Stimulated activated CD4-positive, alpha-beta T cell treated with anti-CD3 and anti-CD28 coated beads, TNF-alpha, amount 100 ng/mL, for 1 hour (primary cell): ENCODE measurements around the gene TXN2.
A peak's percentile ranks its signal among the peaks of the same experiment; 100 is the strongest.
"Not testable (repeated sequence)": the region's sequence is repeated elsewhere in the genome, so short reads cannot be mapped to it uniquely, and the experiment has no call there.

Experiments used
- DNase-seq, 3 donors: peaks; one replicate each; pipeline ENCODE4 v3.0.0-alpha.2; 2020; ENCODE audit warnings: low read depth in 3 of 3, low spot score in 1 of 3

TXN2 gene

DNA sequence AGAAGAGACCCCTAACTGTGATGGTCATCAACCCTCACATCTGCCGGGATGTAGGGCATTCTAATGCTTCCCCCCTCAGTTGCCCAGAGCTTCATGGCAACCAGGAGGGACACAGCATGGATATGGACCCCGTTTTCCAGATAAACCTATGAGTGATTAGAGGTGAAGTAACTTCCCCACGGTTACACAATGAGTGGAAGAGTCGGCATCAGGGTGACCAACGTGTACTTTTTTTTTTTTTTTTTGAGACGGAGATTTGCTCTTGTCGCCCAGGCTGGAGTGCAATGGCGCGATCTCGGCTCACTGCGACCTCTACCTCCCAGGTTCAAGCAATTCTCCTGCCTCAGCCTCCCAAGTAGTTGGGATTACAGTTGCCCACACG is 25.0 kb downstream of the TXN2 start:
- no peak for DNase-seq

DNA sequence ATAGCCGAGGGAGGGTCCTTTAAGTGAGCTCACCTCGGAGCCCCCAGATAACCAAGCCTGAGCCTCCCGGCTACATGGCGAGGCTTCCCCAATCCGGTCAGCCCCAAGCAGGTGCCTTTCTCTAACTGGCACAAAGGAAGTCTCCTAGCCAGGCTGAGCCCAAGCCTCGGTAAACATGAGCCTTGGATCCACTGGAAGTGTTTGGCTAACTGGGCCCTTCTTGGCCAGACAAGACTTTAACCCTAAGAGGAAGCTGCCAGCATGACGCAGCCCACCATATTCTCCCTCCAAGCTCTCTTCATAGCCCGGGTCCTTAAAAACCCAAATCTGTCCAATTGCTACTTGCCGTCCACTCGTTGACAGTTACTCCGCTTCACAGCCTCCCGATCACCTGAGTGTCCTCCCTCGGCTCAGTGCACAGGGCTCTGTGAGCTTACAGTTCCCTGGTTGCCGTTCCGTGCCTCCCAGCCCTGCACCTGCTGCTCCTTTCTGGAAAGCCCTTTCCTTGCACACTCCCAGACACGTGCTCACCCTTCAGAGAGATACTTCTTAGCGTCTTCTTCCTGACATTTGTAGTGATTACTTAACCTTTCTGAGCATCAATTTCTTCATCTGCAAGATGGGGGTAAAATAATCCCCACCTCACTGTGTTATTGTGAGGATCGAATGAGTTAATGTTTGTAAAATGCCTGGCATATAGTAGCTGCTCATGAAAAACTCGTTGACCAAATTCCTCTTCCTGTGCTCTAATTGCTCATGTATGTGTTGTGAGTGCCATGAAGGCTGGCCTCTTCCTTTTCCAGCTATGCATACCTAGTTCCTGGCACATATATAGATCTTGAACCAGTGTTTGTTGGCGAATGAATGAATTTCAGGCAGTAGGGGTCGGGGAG is 25.6 kb downstream of the TXN2 start:
- DNase-seq = no peak

DNA sequence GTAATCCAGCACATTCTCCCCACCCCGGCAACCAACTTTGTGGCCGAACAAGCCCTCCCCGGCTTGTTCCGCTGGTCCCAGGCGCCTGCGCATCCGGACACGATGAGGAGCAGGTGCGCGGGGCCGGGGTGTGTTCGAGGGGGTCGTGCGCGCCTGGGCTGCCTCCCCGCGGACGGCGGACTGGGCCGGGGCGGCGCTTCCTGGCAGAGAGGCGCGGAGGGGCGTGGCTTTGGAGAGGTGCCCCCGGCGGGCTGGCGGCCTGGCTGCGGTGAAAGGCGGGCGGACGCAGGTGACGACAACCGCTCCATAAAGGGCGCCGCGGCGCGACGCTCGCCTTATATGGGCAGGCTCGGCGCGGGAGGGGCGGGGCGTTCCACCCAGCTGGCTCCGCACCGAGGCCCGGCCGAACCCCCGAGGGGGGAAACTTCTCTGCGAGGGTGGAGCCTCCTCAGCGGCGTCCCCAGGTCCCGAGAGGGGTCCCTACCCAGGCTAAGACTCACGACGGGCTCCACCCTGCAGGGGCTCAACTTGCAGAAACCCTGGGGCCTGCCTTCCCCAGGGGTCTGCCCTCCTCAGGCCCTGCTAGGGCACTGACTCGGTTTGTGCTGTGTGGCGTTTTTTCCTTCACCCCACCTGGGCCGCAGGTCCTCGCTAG is 26.4 kb downstream of the TXN2 start:
- DNase-seq = peak; percentile 89 to 95 (median 95)

DNA sequence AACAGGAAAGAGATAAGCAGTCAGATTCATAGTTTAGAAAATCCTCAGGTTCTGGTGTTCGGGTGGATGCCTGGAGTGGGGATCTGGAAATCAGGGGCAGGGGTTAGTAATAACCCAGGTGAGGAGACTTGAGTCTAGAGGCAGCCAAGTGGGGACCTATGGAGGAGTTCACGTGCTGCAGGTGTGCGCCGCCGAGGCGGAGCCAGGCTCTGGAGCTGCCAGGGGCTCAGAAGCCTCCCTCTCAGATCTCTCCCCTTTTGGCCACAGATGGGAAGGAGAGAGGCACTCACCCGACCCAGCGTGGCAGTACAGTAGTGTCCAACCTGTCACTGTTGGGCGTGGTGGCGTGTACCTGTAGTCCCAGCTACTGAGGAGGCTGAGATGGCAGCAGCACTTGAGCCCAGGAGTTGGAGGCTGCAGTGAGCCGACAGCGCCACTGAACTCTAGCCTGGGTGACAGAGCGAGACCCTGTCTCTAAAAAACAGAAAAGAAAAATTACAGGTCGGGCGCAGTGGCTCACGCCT is 27.5 kb downstream of the TXN2 start:
- DNase-seq = no peak

DNA sequence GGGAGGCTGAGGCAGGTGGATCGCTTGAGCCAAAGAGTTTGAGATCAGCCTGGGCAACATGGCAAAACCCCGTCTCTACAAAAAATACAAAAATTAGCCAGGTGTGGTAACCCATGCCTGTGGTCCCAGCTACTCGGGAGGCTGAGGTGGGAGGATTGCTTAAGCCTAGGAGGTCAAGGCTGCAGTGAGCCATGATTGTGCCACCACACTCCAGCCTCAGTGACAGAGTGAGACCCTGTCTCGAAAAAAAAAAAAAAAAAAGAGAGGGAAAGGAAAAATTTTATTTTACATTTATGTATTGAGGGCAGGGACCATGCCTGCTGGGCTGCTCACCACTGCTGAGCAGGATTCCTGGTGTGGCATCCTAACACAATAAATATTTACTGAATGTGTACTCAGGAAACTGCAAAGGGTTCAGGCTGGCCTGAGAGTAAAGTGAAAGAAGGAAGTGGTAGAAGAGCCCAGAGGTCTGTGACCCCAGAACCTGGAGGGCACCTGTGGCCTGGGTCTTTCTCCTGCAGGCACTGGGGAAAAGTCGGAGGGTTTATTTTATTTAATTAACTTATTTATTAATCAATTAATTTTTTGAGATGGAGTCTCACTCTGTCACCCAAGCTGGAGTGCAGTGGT is 28.3 kb downstream of the TXN2 start:
- DNase-seq = not testable (repeated sequence)

DNA sequence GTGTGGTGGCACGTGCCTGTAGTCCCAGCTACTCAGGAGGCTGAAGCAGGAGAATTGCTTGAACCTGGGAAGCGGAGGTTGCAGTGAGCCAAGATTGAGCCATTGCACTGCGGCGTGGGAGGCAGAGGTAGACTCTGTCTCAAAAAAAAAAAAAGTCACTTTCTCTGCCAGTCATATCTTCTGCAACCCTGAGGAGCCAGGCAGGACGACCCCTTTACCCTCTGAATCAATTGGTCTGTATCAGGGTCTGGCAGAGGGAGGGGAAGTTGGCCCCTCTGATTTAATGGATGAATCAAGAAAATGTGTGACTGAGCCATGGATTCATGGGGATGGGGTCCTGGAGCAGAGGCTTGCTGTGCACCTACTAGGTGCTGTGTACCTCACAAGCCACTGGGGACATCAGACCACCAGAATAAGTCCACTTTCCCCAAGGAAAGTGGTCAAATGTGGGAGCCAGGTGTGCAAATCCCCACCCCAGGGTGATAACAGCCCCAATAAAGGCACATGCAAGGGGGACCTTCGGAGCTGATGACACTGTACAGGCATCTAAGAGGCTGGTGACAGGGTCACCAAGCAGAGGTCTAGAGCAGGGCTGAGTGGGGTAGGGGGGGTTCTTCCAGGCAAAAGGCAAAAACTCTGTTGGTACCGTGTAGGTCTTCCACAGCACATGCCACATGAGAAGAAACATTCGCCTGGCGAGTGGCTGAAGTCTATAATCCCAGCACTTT is 29.0 kb downstream of the TXN2 start:
- no peak for DNase-seq

DNA sequence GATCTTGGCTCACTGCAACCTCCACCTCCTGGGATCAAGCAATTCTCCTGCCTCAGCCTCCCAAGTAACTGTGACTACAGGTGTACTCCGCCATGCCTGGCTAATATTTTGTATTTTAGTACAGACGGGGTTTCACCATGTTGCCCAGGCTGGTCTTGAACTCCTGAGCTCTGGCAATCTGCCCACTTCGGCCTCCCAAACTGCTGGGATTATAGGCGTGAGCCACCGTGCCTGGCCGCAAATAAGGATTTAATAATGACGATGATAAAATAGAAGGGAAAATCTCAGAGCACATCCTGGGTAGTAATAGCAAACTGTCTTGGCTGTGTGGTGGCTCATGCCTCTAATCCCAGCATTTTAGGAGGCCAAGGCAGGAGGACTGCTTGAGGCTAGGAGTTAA is 30.5 kb downstream of the TXN2 start:
- DNase-seq = not testable (repeated sequence)

DNA sequence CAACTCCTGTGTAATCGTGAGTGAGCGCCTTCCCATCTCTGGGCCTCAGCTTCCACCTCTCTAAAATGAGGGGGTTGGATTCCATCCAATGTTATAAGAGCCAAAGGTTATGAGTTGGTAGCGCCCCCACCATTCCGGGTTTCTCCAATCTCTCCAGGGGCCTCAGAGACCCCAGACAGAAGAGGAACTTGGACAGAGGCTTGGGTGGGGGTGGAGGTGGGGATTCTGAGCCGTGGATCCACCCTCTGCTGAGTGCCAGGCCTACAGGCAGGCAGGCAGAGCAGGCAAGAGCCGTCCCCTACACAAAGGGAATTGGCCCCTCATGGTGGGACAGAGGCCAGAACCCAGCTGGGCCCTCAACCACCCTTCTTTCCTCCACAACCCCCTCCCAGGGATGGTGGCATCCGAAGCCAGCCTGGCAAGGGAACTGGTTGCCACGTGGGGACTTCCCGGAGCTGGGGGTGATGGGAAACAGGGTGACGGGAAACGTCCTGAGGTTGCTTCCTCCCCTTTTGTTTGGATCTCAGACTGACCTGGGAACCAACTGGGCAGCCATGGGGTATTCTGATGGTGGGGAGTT is 31.8 kb downstream of the TXN2 start:
- DNase-seq = no peak

DNA sequence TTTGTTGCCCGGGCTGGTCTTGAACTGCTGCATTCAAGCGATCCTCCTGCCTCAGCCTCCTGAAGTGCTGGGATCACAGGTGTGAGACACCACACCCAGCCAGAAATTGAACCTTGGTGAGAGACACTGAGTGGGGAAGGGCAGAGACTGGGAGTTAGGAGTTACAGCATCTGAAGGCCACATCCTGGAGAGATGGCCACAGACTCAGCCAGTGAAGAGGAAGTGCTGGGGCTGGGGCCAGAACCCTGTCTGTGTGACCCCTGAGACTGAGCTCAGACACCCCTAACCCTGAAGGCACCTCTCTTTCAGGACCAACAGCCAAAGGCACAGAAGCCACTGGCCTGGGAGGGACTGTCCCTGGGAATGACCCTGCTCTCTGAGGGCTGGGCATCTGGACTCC is 33.8 kb downstream of the TXN2 start:
- DNase-seq = no peak

DNA sequence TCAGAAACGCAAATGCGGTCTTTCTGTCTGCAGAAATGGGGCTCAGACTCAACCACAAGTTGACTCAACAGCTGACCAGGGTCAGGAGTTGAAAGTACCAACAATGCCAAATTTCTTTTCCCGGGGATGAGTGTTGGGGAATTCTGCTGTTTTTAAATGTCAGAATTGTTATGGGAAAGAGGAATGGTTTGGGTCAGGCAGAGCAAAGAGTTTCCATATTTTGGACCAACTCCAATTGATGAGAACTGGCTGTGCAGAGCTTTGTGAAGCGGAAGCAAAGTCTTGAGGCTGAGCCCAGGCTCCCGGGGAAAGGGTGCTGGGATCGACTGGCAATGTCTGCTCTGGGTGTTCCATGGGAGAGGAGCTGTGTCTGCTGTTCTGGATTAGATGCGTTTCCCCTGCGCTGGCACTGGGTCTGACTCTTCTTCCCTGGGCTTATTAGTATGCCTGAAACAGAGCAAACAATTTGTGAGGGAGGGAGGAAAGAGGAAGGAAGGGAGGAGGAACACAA is 36.2 kb downstream of the TXN2 start:
- no peak for DNase-seq

DNA sequence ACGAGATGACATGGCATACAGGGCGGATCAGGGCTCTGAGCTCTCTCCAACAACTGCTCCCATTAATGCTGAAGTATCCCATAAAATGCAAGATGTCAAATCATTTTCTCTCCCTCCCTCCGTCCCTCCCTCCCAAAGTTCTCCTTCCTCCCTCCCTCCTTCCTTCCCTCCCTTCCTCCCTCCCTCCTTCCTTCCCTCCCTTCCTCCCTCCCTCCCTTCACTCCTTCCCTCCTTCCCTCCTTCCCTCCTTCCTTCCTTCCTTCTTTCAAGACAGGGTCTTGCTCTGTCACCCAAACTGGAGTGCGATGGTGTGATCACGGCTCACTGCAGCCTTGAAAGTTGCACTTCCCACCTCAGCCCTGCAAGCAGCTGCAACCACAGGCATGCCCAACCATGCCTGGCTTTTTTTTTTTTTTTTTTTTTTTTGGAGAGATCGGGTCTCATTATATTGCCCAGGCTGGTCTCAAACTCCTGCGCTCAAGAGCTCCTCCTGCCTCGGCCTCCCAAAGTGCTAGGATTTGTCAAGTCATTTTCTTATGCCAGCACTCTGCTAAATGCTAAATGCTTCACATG is 38.2 kb downstream of the TXN2 start:
- DNase-seq = no peak

DNA sequence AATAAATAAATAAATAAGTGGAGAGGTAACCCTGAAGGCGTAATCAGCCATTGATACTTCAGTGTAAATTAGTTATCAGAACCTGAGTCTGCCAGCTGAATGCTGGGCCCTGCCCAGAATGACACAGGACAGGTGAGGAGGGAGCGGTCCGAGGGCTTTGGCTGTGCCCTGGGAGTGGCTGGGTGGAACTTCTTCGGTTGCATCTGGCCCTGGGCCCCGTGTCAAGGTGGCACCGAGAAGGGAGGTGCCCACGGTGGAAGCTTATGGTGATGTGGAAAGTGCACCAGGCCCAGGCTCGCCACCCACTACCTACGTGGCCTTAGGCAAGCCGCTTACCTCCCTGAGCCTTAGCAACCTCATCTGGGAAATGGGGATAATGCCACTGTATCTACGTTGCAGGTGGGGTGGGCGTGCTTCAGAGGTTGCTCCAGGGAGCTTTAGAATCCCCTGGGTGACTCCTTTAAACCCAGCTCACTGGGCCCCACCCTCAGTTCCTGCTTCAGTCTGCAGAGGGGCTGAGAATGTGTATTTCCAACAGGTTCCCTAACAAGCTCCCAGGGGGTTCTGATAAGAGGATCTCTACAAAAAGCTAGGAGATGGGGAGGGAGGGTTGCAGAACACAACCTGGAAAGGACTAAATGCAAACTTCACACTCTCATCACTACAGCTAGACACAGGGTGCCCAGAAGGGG is 38.8 kb downstream of the TXN2 start:
- DNase-seq = no peak

DNA sequence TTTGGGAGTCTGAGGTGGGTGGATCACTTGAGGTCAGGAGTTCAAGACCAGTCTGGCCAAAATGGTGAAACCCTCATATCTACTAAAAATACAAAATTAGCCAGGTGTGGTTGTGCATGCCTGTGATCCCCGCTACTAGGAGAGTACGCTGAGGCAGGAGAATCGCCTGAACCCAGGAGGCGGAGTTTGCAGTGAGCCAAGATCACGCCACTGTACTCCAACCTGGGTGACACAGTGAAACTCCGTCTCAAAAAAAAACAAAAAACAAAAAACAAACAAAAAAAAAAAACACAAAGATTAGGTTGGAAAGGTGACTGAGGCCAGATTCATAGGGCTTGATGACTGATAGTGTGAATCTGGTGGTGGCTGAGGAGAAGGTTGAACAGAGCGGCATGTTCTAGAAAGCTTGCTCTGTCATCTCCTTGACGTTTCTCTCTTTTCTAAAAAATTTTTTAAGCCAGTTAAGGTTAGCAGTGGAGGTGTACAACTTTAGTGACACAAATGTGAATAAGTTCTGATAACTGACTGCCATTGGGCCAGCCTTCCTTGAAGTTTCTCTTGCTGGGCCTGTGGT is 40.9 kb downstream of the TXN2 start:
- DNase-seq = no peak

DNA sequence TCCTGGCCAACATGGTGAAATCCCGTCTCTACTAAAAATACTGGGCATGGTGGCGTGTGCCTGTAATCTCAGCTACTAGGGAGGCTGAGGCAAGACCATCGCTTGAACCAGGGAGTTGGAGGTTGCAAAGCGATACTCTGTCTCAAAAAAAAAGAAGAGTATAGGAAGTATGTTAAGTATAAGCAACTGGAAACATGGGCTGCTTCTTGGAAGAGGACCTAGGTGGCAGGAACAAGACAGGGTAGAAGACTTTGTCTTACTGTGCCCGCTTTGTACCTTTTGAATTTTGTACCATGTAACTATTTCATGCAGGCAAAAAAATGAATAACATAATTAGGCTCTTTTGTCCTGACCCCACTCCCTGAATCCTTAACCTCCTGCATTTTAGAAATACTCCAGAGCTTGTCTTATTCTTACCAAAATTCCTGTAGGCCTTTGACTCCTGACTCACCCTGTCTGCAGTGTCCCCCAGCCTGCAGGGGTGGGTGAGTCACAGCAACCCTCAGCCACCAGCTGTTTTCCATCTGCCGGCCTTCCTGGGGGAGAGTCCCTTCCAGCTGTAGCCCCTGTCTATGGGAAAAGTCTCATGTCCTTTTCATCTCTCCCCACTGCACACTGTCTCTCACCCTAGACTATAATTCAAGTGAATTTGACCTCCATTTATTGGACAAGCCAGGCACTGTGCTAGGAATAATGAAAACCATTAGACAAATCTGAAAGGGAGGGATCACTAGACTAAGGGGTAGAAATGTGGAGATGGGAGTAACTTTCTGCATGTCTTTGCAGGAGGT is 41.8 kb downstream of the TXN2 start:
- no peak for DNase-seq

DNA sequence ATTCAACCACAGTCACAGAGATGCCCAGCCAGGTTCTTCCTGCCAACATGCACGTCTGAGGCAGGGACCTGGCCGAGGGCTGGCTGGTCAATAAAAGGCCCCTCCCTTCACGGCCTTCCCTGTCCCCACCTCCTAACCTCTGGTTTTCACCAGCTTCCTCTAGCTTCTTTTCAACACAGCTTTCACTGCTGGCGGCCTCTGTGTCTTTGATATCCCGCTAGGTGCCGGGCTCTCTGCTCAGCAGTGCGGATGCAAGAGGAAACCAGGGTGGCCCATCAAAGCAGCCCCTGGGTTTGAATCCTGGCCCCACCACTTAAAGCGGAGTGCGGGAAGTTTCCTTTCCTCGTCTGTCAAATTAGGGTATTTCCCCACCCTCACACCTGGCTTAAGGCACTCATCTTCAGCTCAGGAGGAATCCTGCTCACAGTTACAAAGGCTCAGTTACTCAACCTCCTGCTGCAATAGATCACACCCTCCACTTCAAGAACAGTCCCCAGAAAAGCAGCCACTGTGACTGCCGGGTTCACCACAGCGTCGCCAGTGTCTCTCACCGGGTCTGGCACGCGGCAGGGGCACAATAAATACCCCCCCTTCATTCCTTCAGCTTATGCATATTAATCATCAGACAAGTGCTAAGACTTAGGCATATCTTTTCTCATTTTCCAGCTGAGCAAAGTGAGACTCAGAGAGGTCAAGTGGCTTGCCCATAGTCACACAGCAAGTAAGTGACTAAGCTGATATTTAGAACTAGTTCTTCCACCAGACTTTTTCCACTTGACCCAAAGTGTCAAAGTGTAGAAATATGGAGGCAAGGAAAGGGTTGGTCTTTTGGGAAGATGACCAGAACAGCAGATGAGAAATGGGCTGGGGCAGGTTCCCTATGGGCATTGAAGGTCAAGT is 45.7 kb downstream of the TXN2 start:
- DNase-seq = peak; percentile 21 to 41 (median 34)

DNA sequence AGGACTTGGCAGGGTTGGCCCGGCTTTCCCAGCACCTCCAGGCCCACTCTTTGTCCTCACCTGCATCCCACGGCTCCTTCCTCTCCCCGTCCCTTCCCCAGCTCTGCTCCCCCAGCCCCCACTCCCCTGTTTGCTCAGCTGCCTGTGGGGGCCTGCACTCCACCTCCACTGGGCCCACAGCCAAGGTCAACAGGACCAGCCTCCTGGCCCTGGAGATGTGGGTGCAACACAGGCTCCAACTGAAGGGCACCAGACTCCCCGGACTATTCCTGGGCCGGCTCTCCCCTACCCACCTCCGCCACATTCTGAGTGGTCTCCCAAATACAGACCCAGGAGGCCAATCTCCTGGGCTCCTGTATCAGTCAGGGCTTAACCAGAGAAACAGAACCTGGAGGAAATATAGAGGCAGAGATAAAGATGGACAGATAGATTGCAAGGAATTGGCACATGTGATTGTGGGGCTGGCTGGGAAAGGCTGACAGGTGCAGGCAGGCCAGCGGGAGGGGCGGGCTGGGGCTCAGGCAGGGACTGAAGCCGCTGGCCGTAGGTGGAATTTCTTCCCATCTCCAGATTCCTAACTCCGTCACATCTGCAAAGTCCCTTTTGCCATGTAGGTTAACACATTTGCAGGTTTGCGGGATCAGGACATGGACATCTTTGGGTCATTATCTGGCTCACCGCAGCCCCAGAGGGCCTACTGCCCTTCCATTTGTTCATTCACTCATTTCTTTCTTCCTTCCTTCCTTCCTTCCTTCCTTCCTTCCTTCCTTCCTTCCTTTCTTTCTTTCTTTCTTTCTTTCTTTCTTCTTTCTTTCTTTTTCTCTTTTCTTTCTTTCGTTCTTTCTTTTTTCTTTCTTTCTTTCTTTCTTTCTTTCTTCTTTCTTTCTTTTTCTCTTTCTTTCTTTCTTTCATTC is 47.9 kb downstream of the TXN2 start:
- DNase-seq = no peak
